ENCODE data around the gene WWC1. TPM values are rescaled to one million over a fixed set of nuclear protein-coding genes. Genes with fewer than 3 reads are reported as not detected.
A peak's percentile ranks its signal among the peaks of the same experiment; 100 is the strongest.

WWC1 gene
- total and polyA plus RNA-seq, 2 experiments from 2014 or later: 27.6 to 27.8 TPM

GRCh38 chr5:168317521-168318147 is 26.2 kb downstream of the WWC1 start:
- H3K27ac ChIP-seq: peak overlapping the region; percentile 99
- peaks cover 53% of the 10 kb centered on the region for H3K4me1 ChIP-seq (ENCODE audit: insufficient read depth)
- H3K4me3 ChIP-seq: no peak overlapping the region
- TF ChIP-seq CTCF (IDR thresholded peaks at IDR 0.05; ENCODE audit: poor library complexity) (no peak), EZH2 (IDR thresholded peaks at IDR 0.05; ENCODE audit: borderline replicate concordance) (no peak), EZH2phosphoT487 (IDR thresholded peaks at IDR 0.05; ENCODE audit: low read depth, severe bottlenecking, unreplicated experiment) (no peak)
- no peaks in the 10 kb centered on the region for H3K27me3 ChIP-seq
- peaks cover 47% of the 10 kb centered on the region for H3K79me2 ChIP-seq
- peak overlapping the region; percentile 60 for H3K4me2 ChIP-seq
- 4% methylated on average over 4 of the region's 4 CpGs for WGBS (ENCODE audit: low lambda C conversion rate, missing lambda C conversion rate)
- H3K9me2 ChIP-seq (replicated peaks; ENCODE audit: insufficient read depth): no peaks in the 10 kb centered on the region
- H3K9me3 ChIP-seq (ENCODE audit: low read depth): no peaks in the 10 kb centered on the region
- no peak overlapping the region for H2AFZ ChIP-seq
- peak; percentile 95 for DNase-seq (ENCODE audit: low spot score)
- H3K36me3 ChIP-seq (replicated peaks; ENCODE audit: insufficient read depth, low read depth): no peaks in the 10 kb centered on the region
- no peaks in the 10 kb centered on the region for H4K20me1 ChIP-seq (ENCODE audit: insufficient read depth, poor library complexity, severe bottlenecking)

DNA sequence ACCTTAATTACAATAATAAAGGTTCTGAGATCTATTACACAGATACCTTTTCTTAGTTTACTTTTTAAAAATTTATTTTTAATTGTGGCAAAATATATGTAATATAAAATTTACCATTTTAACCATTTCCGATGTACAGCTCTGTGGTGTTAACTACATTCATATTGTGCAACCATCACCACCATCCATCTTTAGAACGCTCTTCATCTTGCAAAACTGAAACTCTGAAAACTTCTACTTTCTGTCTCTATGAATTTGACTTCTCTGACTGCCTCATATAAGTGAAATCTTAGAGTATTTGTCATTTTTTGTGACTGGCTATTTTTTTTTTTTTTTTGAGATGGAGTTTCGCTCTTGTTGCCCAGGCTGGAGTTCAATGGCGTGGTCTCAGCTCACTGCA is 26.8 kb downstream of the WWC1 start:
- H3K79me2 ChIP-seq: peaks cover 52% of the 10 kb centered on the region
- H3K4me1 ChIP-seq (ENCODE audit: insufficient read depth): peaks cover 47% of the 10 kb centered on the region
- no peak overlapping the region for H2AFZ ChIP-seq
- no peaks in the 10 kb centered on the region for H3K36me3 ChIP-seq (replicated peaks; ENCODE audit: insufficient read depth, low read depth)
- TF ChIP-seq CTCF (IDR thresholded peaks at IDR 0.05; ENCODE audit: poor library complexity) (no peak), EZH2phosphoT487 (IDR thresholded peaks at IDR 0.05; ENCODE audit: low read depth, severe bottlenecking, unreplicated experiment) (no peak), EZH2 (IDR thresholded peaks at IDR 0.05; ENCODE audit: borderline replicate concordance) (no peak)
- H3K27me3 ChIP-seq: no peaks in the 10 kb centered on the region
- no peak for DNase-seq (ENCODE audit: low spot score)
- H3K9me3 ChIP-seq (ENCODE audit: low read depth): no peaks in the 10 kb centered on the region
- WGBS (ENCODE audit: low lambda C conversion rate, missing lambda C conversion rate): 97% methylated on average over 4 of the region's 4 CpGs
- no peaks in the 10 kb centered on the region for H3K9me2 ChIP-seq (replicated peaks; ENCODE audit: insufficient read depth)
- H4K20me1 ChIP-seq (ENCODE audit: insufficient read depth, poor library complexity, severe bottlenecking): no peaks in the 10 kb centered on the region
- peak overlapping the region; percentile 99 for H3K27ac ChIP-seq
- H3K4me3 ChIP-seq: no peak overlapping the region
- no peak overlapping the region for H3K4me2 ChIP-seq

GRCh38 chr5:168319774-168320173 is 28.3 kb downstream of the WWC1 start:
- TF ChIP-seq CTCF (IDR thresholded peaks at IDR 0.05; ENCODE audit: poor library complexity): no peak
- no peak for TF ChIP-seq EZH2 (IDR thresholded peaks at IDR 0.05; ENCODE audit: borderline replicate concordance)
- no peak for TF ChIP-seq EZH2phosphoT487 (IDR thresholded peaks at IDR 0.05; ENCODE audit: low read depth, severe bottlenecking, unreplicated experiment)
- Histone ChIP-seq H4K20me1 (ENCODE audit: insufficient read depth, poor library complexity, severe bottlenecking) (no peaks in the 10 kb centered on the region), H3K4me2 (no peak overlapping the region), H3K36me3 (replicated peaks; ENCODE audit: insufficient read depth, low read depth) (no peaks in the 10 kb centered on the region), H3K4me3 (no peak overlapping the region), H3K4me1 (ENCODE audit: insufficient read depth) (peaks cover 33% of the 10 kb centered on the region), H3K27ac (no peak overlapping the region), H3K9me2 (replicated peaks; ENCODE audit: insufficient read depth) (no peaks in the 10 kb centered on the region), H3K79me2 (peaks cover 63% of the 10 kb centered on the region), H2AFZ (no peak overlapping the region), H3K27me3 (no peaks in the 10 kb centered on the region), H3K9me3 (ENCODE audit: low read depth) (no peaks in the 10 kb centered on the region)
- no peak for DNase-seq (ENCODE audit: low spot score)
- 93% methylated on average over 3 of the region's 3 CpGs for WGBS (ENCODE audit: low lambda C conversion rate, missing lambda C conversion rate)
